Activated T-cell treated with anti-CD3 and anti-CD28 coated beads for 48 hours (primary cell): ENCODE measurements around the gene GLIS1.
"Not testable (repeated sequence)": the region's sequence is repeated elsewhere in the genome, so short reads cannot be mapped to it uniquely, and the experiment has no call there.

Source experiments
- DNase-seq: peaks from one replicate; pipeline ENCODE4 v3.0.0-alpha.2; 2020; ENCODE audit warnings: low read depth

Gene GLIS1

GRCh38 chr1:53654216-53655210 is 84.5 kb downstream of the GLIS1 start:
- DNase-seq, result no peak

GRCh38 chr1:53653631-53654030 is 85.3 kb downstream of the GLIS1 start:
- no peak for DNase-seq

GRCh38 chr1:53653200-53653575 is 85.8 kb downstream of the GLIS1 start:
- DNase-seq, result no peak

- DNase-seq, result no peak
These were observed 86.3 kb downstream of the GLIS1 start for GRCh38 chr1:53652441-53653199.

- DNase-seq, result no peak
These were observed 87.6 kb downstream of the GLIS1 start for GRCh38 chr1:53651356-53651755.

- no peak for DNase-seq
These were observed 90.4 kb downstream of the GLIS1 start for GRCh38 chr1:53648516-53648915.

GRCh38 chr1:53647915-53648314 is 91.0 kb downstream of the GLIS1 start:
- DNase-seq, result not testable (repeated sequence)

GRCh38 chr1:53646732-53647131 is 92.2 kb downstream of the GLIS1 start:
- DNase-seq, result no peak

GRCh38 chr1:53645690-53646078 is 93.3 kb downstream of the GLIS1 start:
- no peak for DNase-seq

GRCh38 chr1:53644909-53645689 is 93.9 kb downstream of the GLIS1 start:
- DNase-seq, result no peak

GRCh38 chr1:53644496-53644895 is 94.5 kb downstream of the GLIS1 start:
- no peak for DNase-seq

GRCh38 chr1:53643881-53644390 is 95.0 kb downstream of the GLIS1 start:
- no peak for DNase-seq

GRCh38 chr1:53643041-53643880 is 95.7 kb downstream of the GLIS1 start:
- no peak for DNase-seq

GRCh38 chr1:53642607-53643006 is 96.4 kb downstream of the GLIS1 start:
- no peak for DNase-seq

- DNase-seq, result no peak
These were observed 96.8 kb downstream of the GLIS1 start for GRCh38 chr1:53642215-53642555.

- DNase-seq, result no peak
These were observed 97.3 kb downstream of the GLIS1 start for GRCh38 chr1:53641481-53642214.

GRCh38 chr1:53640701-53641075 is 98.3 kb downstream of the GLIS1 start:
- no peak for DNase-seq

GRCh38 chr1:53639996-53640700 is 98.8 kb downstream of the GLIS1 start:
- no peak for DNase-seq

GRCh38 chr1:53639251-53639763 is 99.7 kb downstream of the GLIS1 start:
- DNase-seq, result no peak
